Spinal cord (tissue), 10 donors: ENCODE measurements around the gene APOA4. TPM values are rescaled to one million over a fixed set of nuclear protein-coding genes. Genes with fewer than 3 reads are reported as not detected.

Source experiments
- DNase-seq, 6 donors: peaks; one replicate each; pipeline versions ENCODE4 v3.0.0 to v3.0.0-alpha.2; 2013 to 2015; ENCODE audit warnings: low spot score in 6 of 6, low read depth in 4 of 6
- H3K27ac ChIP-seq: one replicate; pipeline ENCODE4 v1.5.1; 2013; ENCODE audit warnings: low read depth, low read length, control low read depth
- H3K27me3 ChIP-seq: one replicate; pipeline ENCODE4 v1.6.1; 2013; ENCODE audit warnings: low read length; ENCODE audit not compliant: control insufficient read depth, insufficient read depth
- H3K36me3 ChIP-seq: one replicate; pipeline ENCODE4 v1.6.1; 2013; ENCODE audit warnings: low read length; ENCODE audit not compliant: control insufficient read depth, insufficient read depth
- H3K4me1 ChIP-seq: one replicate; pipeline ENCODE4 v1.6.1; 2013; ENCODE audit warnings: low read length; ENCODE audit not compliant: control insufficient read depth, insufficient read depth
- H3K4me3 ChIP-seq: one replicate; pipeline ENCODE4 v1.5.1; 2013; ENCODE audit warnings: low read depth, low read length, control low read depth
- H3K9me3 ChIP-seq: one replicate; pipeline ENCODE4 v1.6.1; 2013; ENCODE audit warnings: low read length; ENCODE audit not compliant: control insufficient read depth, insufficient read depth
- WGBS: methylation state at CpG from one replicate; pipeline ENCODE4 v1.1.5; 2013; ENCODE audit warnings: missing lambda C conversion rate; ENCODE audit not compliant: insufficient coverage; 5-methylcytosine and 5-hydroxymethylcytosine counted together
- polyA plus RNA-seq, 2 donors: library from polyadenylated mRNA; unstranded; fragments of 120-200 nt; gene quantifications; one replicate each; pipeline ENCODE4 v1.2.1, GENCODE V29; 2013; ENCODE audit not compliant: insufficient read length in 2 of 2
- total RNA-seq, 2 donors: library from RNA; depleted of rRNA in 1 of 2; stranded (reverse); fragments of 120-200 nt in 1 of 2; fragments of >200 nt in 1 of 2; gene quantifications; one replicate each; pipeline versions ENCODE4 v1.2.3 to v1.2.4, GENCODE V29; 2013 to 2014
- donor health status: healthy.

Gene APOA4
- total and polyA plus RNA-seq, 4 donors, result not detected

- peak within 1 kb of the TSS; percentile 86 for H3K4me3 ChIP-seq
- DNase-seq, result peak; percentile 69 to 96 (median 74)
- peaks cover 28% of the 10 kb centered on the region for H3K4me1 ChIP-seq
- H3K36me3 ChIP-seq, result peaks cover 26% of the 10 kb centered on the region
- WGBS, result under 1% methylated on average over 56 of the region's 56 CpGs
- no peaks in the 10 kb centered on the region for H3K9me3 ChIP-seq
- no peaks in the 10 kb centered on the region for H3K27me3 ChIP-seq
- peak within 1 kb of the TSS; percentile 81 for H3K27ac ChIP-seq
Observed at GRCh38 chr11:116787786-116788486, 35.2 kb downstream of the APOA4 start, which contains the start of gene ZPR1. ZPR1 (minus strand) TSS chr11:116788023; CDS start chr11:116787990, 33 bp downstream.

- WGBS, result 0% methylated on average over 13 of the region's 15 CpGs
- H3K27ac ChIP-seq, result no peak overlapping the region
Observed at GRCh38 chr11:116787436-116787785, 35.7 kb downstream of the APOA4 start.

GRCh38 chr11:116786966-116787365 is 36.1 kb downstream of the APOA4 start:
- no peak overlapping the region for H3K27ac ChIP-seq
- peaks cover 32% of the 10 kb centered on the region for H3K36me3 ChIP-seq
- WGBS, result no CpG with 5 or more reads among the region's 5 CpGs
- no peaks in the 10 kb centered on the region for H3K27me3 ChIP-seq
- H3K4me1 ChIP-seq, result peaks cover 28% of the 10 kb centered on the region
- peak overlapping the region; percentile 86 for H3K4me3 ChIP-seq
- no peak for DNase-seq
- H3K9me3 ChIP-seq, result no peaks in the 10 kb centered on the region

More at GRCh38 chr11:116787436-116787785, 35.7 kb downstream of the APOA4 start:
- H3K4me1 ChIP-seq, result peaks cover 28% of the 10 kb centered on the region
- H3K4me3 ChIP-seq, result peak overlapping the region; percentile 86
- H3K9me3 ChIP-seq, result no peaks in the 10 kb centered on the region
- no peaks in the 10 kb centered on the region for H3K27me3 ChIP-seq
- no peak for DNase-seq
- peaks cover 29% of the 10 kb centered on the region for H3K36me3 ChIP-seq

- Histone ChIP-seq H3K36me3 (peaks cover 37% of the 10 kb centered on the region), H3K9me3 (no peaks in the 10 kb centered on the region), H3K27ac (no peak overlapping the region), H3K4me1 (peaks cover 23% of the 10 kb centered on the region), H3K4me3 (no peak overlapping the region), H3K27me3 (no peaks in the 10 kb centered on the region)
- DNase-seq, result no peak
- WGBS, result 79% methylated on average over 2 of the region's 2 CpGs
Observed at GRCh38 chr11:116786326-116786725, 36.8 kb downstream of the APOA4 start.

GRCh38 chr11:116782728-116783127 is 40.4 kb downstream of the APOA4 start:
- no peak overlapping the region for H3K27ac ChIP-seq
- WGBS, result 96% methylated on average over 4 of the region's 4 CpGs
- no peak for DNase-seq
- H3K36me3 ChIP-seq, result peaks cover 58% of the 10 kb centered on the region
- H3K9me3 ChIP-seq, result no peaks in the 10 kb centered on the region
- H3K4me3 ChIP-seq, result no peak overlapping the region
- H3K4me1 ChIP-seq, result peaks cover 8% of the 10 kb centered on the region
- H3K27me3 ChIP-seq, result no peaks in the 10 kb centered on the region

- Histone ChIP-seq H3K36me3 (peaks cover 40% of the 10 kb centered on the region), H3K9me3 (no peaks in the 10 kb centered on the region), H3K4me3 (no peak overlapping the region), H3K4me1 (no peaks in the 10 kb centered on the region), H3K27me3 (no peaks in the 10 kb centered on the region), H3K27ac (no peak overlapping the region)
- 100% methylated on average over 4 of the region's 4 CpGs for WGBS
- no peak for DNase-seq
Observed at GRCh38 chr11:116778556-116778955, 44.5 kb downstream of the APOA4 start.

GRCh38 chr11:116777056-116777455 is 46.0 kb downstream of the APOA4 start:
- peaks cover 29% of the 10 kb centered on the region for H3K36me3 ChIP-seq
- no peak overlapping the region for H3K27ac ChIP-seq
- no peaks in the 10 kb centered on the region for H3K27me3 ChIP-seq
- WGBS, result 91% methylated on average over 5 of the region's 7 CpGs
- no peaks in the 10 kb centered on the region for H3K9me3 ChIP-seq
- peaks cover 3% of the 10 kb centered on the region for H3K4me1 ChIP-seq
- no peak overlapping the region for H3K4me3 ChIP-seq
- DNase-seq, result no peak

GRCh38 chr11:116776522-116776984 is 46.6 kb downstream of the APOA4 start:
- peaks cover 24% of the 10 kb centered on the region for H3K36me3 ChIP-seq
- H3K9me3 ChIP-seq, result no peaks in the 10 kb centered on the region
- no peak overlapping the region for H3K27ac ChIP-seq
- no peak overlapping the region for H3K4me3 ChIP-seq
- no peak for DNase-seq
- H3K4me1 ChIP-seq, result peaks cover 7% of the 10 kb centered on the region
- no peaks in the 10 kb centered on the region for H3K27me3 ChIP-seq

GRCh38 chr11:116775975-116776374 is 47.1 kb downstream of the APOA4 start:
- no peak overlapping the region for H3K27ac ChIP-seq
- H3K4me1 ChIP-seq, result peaks cover 9% of the 10 kb centered on the region
- no peak overlapping the region for H3K4me3 ChIP-seq
- no peaks in the 10 kb centered on the region for H3K27me3 ChIP-seq
- DNase-seq, result no peak
- H3K9me3 ChIP-seq, result no peaks in the 10 kb centered on the region
- 98% methylated on average over 4 of the region's 5 CpGs for WGBS
- H3K36me3 ChIP-seq, result peaks cover 23% of the 10 kb centered on the region

GRCh38 chr11:116774661-116775060 is 48.4 kb downstream of the APOA4 start:
- Histone ChIP-seq H3K9me3 (no peaks in the 10 kb centered on the region), H3K4me1 (peaks cover 9% of the 10 kb centered on the region), H3K27ac (no peak overlapping the region), H3K27me3 (no peaks in the 10 kb centered on the region), H3K36me3 (peaks cover 16% of the 10 kb centered on the region), H3K4me3 (no peak overlapping the region)
- no peak for DNase-seq
- 55% methylated on average over 5 of the region's 5 CpGs for WGBS
